Caco-2 (cell line): Measurements from ENCODE around the gene AGK. TPM values are rescaled to one million over a fixed set of nuclear protein-coding genes. Genes with fewer than 3 reads are reported as not detected.

Experiments used
- BruUV-seq: library from RNA; stranded (reverse); fragments of 400-500 nt; replicated peaks from 2 replicates; lab custom pipeline; 2021; lab: Mats Ljungman, UMichigan
- CTCF ChIA-PET: fragments of 300-600 bp; sonication (Branson Sonifier 250); formaldehyde crosslinking; loops from one replicate; lab custom pipeline; 2022; ENCODE audit warnings: antibody characterized with exemption; lab: Charles Lee
- POLR2A ChIA-PET: fragments of 300-600 bp; sonication (Branson Sonifier 250); formaldehyde crosslinking; loops from one replicate; lab custom pipeline; 2022; ENCODE audit warnings: antibody characterized with exemption; lab: Charles Lee
- DNase-seq, 2 experiments: peaks; one replicate each; pipeline versions ENCODE4 v3.0.0 to v3.0.0-alpha.2; 2020 to 2022
- H3K27me3 ChIP-seq: replicated peaks from 2 replicates; pipeline ENCODE4 v1.6.0; 2011; ENCODE audit warnings: low read length; ENCODE audit not compliant: control insufficient read depth, insufficient read depth
- H3K36me3 ChIP-seq: 2 replicates; pipeline ENCODE4 v1.5.1; 2011; ENCODE audit warnings: low read length; ENCODE audit not compliant: control insufficient read depth, insufficient read depth
- H3K4me1 ChIP-seq: fragments of 250-450 bp; sonication (Bioruptor Pico); 2 replicates; pipeline ENCODE4 v1.5.1; 2020; ENCODE audit warnings: mild to moderate bottlenecking
- H3K4me3 ChIP-seq: 2 replicates; pipeline ENCODE4 v1.5.1; 2011; ENCODE audit warnings: low read depth, mild to moderate bottlenecking, control low read depth, low read length
- H3K9me3 ChIP-seq: fragments of 250-450 bp; sonication (Bioruptor Pico); 2 replicates; pipeline ENCODE4 v1.5.1; 2020; ENCODE audit warnings: mild to moderate bottlenecking, moderate library complexity
- H3K27ac Mint-ChIP-seq: one replicate; pipeline ENCODE4 v1.8.0; 2022; ENCODE audit warnings: mixed read lengths; ENCODE audit not compliant: unreplicated experiment
- H3K27me3 Mint-ChIP-seq: one replicate; pipeline ENCODE4 v1.8.0; 2022; ENCODE audit warnings: mixed read lengths; ENCODE audit not compliant: insufficient read depth, unreplicated experiment
- H3K36me3 Mint-ChIP-seq: one replicate; pipeline ENCODE4 v1.8.0; 2022; ENCODE audit warnings: mild to moderate bottlenecking, mixed read lengths; ENCODE audit not compliant: insufficient read depth, unreplicated experiment
- H3K4me1 Mint-ChIP-seq: one replicate; pipeline ENCODE4 v1.8.0; 2022; ENCODE audit warnings: low read depth, mixed read lengths; ENCODE audit not compliant: unreplicated experiment
- H3K4me3 Mint-ChIP-seq: one replicate; pipeline ENCODE4 v1.8.0; 2022; ENCODE audit warnings: mild to moderate bottlenecking, moderate library complexity, mixed read lengths; ENCODE audit not compliant: unreplicated experiment
- H3K9me3 Mint-ChIP-seq: one replicate; pipeline ENCODE4 v1.8.0; 2022; ENCODE audit warnings: mixed read lengths; ENCODE audit not compliant: unreplicated experiment
- CTCF ChIP-seq, 2 experiments: fragments of 200-600 bp in 1 of 2; IDR thresholded peaks; 1 replicate in 1 of 2; 2 replicates in 1 of 2; pipeline versions ENCODE4 v1.5.1 to v1.8.0; 2011 to 2022; ENCODE audit warnings: antibody characterized with exemption in 1 of 2, control low read depth in 1 of 2, inconsistent platforms in 1 of 2, low read depth in 1 of 2, low read length in 1 of 2, mild to moderate bottlenecking in 1 of 2, moderate library complexity in 1 of 2; ENCODE audit not compliant: insufficient read depth in 1 of 2, severe bottlenecking in 1 of 2, unreplicated experiment in 1 of 2
- intact Hi-C: fragments of 100-400 bp; cut with micrococcal nuclease; formaldehyde crosslinking; loops from one replicate; pipeline ENCODE4 v1.10.0; 2022; ENCODE audit not compliant: unreplicated experiment
- total RNA-seq: library from RNA; stranded (reverse); gene quantifications from 2 replicates; pipeline ENCODE4 v1.2.3, GENCODE V29; 2022

Gene AGK
- total RNA-seq, 1 experiment from 2014 or later: 32.3 TPM

GRCh38 chr7:141511676-141512396 is 39.4 kb upstream of the AGK start:
- ChIA-PET CTCF (no interaction called here), POLR2A (no interaction called here)
- Mint-ChIP-seq H3K27ac (peak overlapping the region; percentile 14), H3K4me3 (peak overlapping the region; percentile 70), H3K27me3 (peaks cover 45% of the 10 kb centered on the region), H3K4me1 (peaks cover 8% of the 10 kb centered on the region), H3K9me3 (peaks cover 10% of the 10 kb centered on the region), H3K36me3 (no peaks in the 10 kb centered on the region)
- Histone ChIP-seq H3K9me3 (no peaks in the 10 kb centered on the region; the same call in 1 of the 2 replicates), H3K4me1 (no peaks in the 10 kb centered on the region), H3K4me3 (peak overlapping the region; percentile 42), H3K36me3 (no peaks in the 10 kb centered on the region), H3K27me3 (no peaks in the 10 kb centered on the region; the same call in 1 of the 2 replicates)
- BruUV-seq: no TSS peak
- peak in 1 of 2 experiments; percentile 22 for DNase-seq
- intact Hi-C loops: no loop called here
- TF ChIP-seq CTCF (IDR thresholded peaks at IDR 0.05; ENCODE audit: insufficient read depth in 1 of 2, low read depth in 1 of 2, low read length in 1 of 2, severe bottlenecking in 1 of 2, unreplicated experiment in 1 of 2): no peak

GRCh38 chr7:141512597-141512996 is 38.6 kb upstream of the AGK start:
- Mint-ChIP-seq H3K4me3 (peak overlapping the region; percentile 70), H3K9me3 (peaks cover 10% of the 10 kb centered on the region), H3K36me3 (no peaks in the 10 kb centered on the region), H3K27ac (no peak overlapping the region), H3K27me3 (peaks cover 45% of the 10 kb centered on the region), H3K4me1 (peaks cover 8% of the 10 kb centered on the region)
- H3K4me1 ChIP-seq: no peaks in the 10 kb centered on the region
- no peak for DNase-seq
- TF ChIP-seq CTCF (IDR thresholded peaks at IDR 0.05; ENCODE audit: insufficient read depth in 1 of 2, low read depth in 1 of 2, low read length in 1 of 2, severe bottlenecking in 1 of 2, unreplicated experiment in 1 of 2): no peak
- POLR2A ChIA-PET: no interaction called here
- H3K36me3 ChIP-seq: no peaks in the 10 kb centered on the region
- no TSS peak for BruUV-seq
- H3K27me3 ChIP-seq: no peaks in the 10 kb centered on the region; the same call in 1 of the 2 replicates
- intact Hi-C loops: no loop called here
- H3K4me3 ChIP-seq: no peak overlapping the region
- CTCF ChIA-PET: no interaction called here
- no peaks in the 10 kb centered on the region; the same call in 1 of the 2 replicates for H3K9me3 ChIP-seq

- ChIA-PET POLR2A (no interaction called here), CTCF (interaction anchor here (0.6 kb wide), 1 partner anchor 28 kb away, joined by 3 read pairs; no protein-coding TSS in a partner anchor)
- Mint-ChIP-seq H3K4me3 (no peak overlapping the region), H3K9me3 (peaks cover 8% of the 10 kb centered on the region), H3K4me1 (peaks cover 8% of the 10 kb centered on the region), H3K27me3 (peaks cover 43% of the 10 kb centered on the region), H3K27ac (no peak overlapping the region), H3K36me3 (no peaks in the 10 kb centered on the region)
- BruUV-seq: no TSS peak
- no peak overlapping the region for H3K4me3 ChIP-seq
- H3K27me3 ChIP-seq: no peaks in the 10 kb centered on the region; the same call in 1 of the 2 replicates
- H3K9me3 ChIP-seq: no peaks in the 10 kb centered on the region; the same call in 1 of the 2 replicates
- H3K4me1 ChIP-seq: no peaks in the 10 kb centered on the region
- no peak for DNase-seq
- intact Hi-C loops: no loop called here
- no peak for TF ChIP-seq CTCF (IDR thresholded peaks at IDR 0.05; ENCODE audit: insufficient read depth in 1 of 2, low read depth in 1 of 2, low read length in 1 of 2, severe bottlenecking in 1 of 2, unreplicated experiment in 1 of 2)
- H3K36me3 ChIP-seq: no peaks in the 10 kb centered on the region
Observed at GRCh38 chr7:141513720-141514119, 37.5 kb upstream of the AGK start.
